ENCODE data around the gene FBN3. TPM values are rescaled to one million over a fixed set of nuclear protein-coding genes. Genes with fewer than 3 reads are reported as not detected.

Gene FBN3
- total RNA-seq, 4 donors from 2014 or later, result 0.13 to 8.7 (median 2.5) TPM

DNA sequence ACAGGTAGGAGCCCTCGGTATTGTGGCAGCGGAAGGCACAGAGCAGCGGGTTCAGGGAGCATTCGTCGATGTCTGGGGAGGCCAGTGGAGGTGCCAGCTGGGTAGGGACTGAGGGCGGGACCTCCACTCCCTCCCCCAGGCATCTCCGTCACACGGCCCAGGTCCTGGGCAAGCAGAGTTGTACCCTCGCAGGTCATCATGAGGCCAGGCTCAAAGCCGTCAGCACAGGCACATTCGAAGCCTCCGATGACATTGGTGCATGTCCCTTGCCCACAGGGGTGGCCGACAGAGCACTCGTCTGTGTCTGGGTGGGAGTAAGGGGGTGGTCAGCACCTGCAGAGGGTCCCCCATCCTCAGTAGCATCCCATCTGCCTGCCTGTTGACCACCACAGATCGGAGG, 61.5 kb downstream of the FBN3 start:
- Histone ChIP-seq H3K9me3 (no peaks in the 10 kb centered on the region), H3K36me3 (no peaks in the 10 kb centered on the region), H3K27ac (no peak overlapping the region), H3K4me1 (no peaks in the 10 kb centered on the region), H3K4me3 (replicated peaks in 1 of 3) (no peak overlapping the region), H3K27me3 (no peaks in the 10 kb centered on the region)
- intact Hi-C loops (cut with DNase I), result no loop called here
- DNase-seq, result no peak
- WGBS, 2 donors, result 95 to 100% methylated on average over 10 to 15 of the region's 15 CpGs
- no peak for TF ChIP-seq POLR2A (IDR thresholded peaks at IDR 0.05)
- TF ChIP-seq, protein P1, sequence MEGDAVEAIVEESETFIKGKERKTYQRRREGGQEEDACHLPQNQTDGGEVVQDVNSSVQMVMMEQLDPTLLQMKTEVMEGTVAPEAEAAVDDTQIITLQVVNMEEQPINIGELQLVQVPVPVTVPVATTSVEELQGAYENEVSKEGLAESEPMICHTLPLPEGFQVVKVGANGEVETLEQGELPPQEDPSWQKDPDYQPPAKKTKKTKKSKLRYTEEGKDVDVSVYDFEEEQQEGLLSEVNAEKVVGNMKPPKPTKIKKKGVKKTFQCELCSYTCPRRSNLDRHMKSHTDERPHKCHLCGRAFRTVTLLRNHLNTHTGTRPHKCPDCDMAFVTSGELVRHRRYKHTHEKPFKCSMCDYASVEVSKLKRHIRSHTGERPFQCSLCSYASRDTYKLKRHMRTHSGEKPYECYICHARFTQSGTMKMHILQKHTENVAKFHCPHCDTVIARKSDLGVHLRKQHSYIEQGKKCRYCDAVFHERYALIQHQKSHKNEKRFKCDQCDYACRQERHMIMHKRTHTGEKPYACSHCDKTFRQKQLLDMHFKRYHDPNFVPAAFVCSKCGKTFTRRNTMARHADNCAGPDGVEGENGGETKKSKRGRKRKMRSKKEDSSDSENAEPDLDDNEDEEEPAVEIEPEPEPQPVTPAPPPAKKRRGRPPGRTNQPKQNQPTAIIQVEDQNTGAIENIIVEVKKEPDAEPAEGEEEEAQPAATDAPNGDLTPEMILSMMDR (IDR thresholded peaks at IDR 0.05), result no peak

GRCh38 chr19:8086849-8087248, 62.5 kb downstream of the FBN3 start:
- TF ChIP-seq, protein P1 (IDR thresholded peaks at IDR 0.05), result no peak
- TF ChIP-seq POLR2A (IDR thresholded peaks at IDR 0.05), result no peak
- Histone ChIP-seq H3K36me3 (no peaks in the 10 kb centered on the region), H3K4me1 (no peaks in the 10 kb centered on the region), H3K27me3 (no peaks in the 10 kb centered on the region), H3K9me3 (no peaks in the 10 kb centered on the region), H3K4me3 (replicated peaks in 1 of 3) (no peak overlapping the region), H3K27ac (no peak overlapping the region)
- no peak for DNase-seq
- intact Hi-C loops (cut with DNase I), result no loop called here
- WGBS, 2 donors, result 99% methylated on average over 8 to 13 of the region's 13 CpGs

- WGBS, 2 donors, result 61 to 67% methylated on average over 20 of the region's 20 CpGs
- no peak for DNase-seq
- H3K4me3 ChIP-seq (replicated peaks in 1 of 3), result no peak overlapping the region
- intact Hi-C loops (cut with DNase I), result no loop called here
- no peak for TF ChIP-seq POLR2A (IDR thresholded peaks at IDR 0.05)
- TF ChIP-seq, protein P1 (IDR thresholded peaks at IDR 0.05), result no peak
- H3K9me3 ChIP-seq, result no peaks in the 10 kb centered on the region
- H3K36me3 ChIP-seq, result no peaks in the 10 kb centered on the region
- no peak overlapping the region for H3K27ac ChIP-seq
- no peaks in the 10 kb centered on the region for H3K4me1 ChIP-seq
- H3K27me3 ChIP-seq, result no peaks in the 10 kb centered on the region
Measured at GRCh38 chr19:8085598-8086408, 63.6 kb downstream of the FBN3 start.

DNA sequence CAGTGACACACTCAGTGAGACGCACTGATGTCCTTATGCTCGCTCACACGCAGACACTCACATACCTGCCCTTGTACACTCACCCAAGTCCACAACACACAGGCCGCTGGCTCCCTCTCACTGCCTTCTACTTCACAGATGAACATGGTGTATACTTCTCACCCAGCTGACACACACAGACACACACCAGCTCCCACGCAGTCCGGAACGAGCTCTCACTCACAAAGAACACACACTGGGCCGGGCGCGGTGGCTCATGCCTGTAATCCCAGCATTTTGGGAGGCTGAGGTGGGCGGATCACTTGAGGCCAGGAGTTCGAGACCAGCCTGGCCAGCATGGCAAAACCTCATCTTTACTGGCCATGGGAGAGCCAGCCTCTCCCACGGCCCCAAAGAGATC, 65.2 kb downstream of the FBN3 start:
- H3K27ac ChIP-seq, result no peak overlapping the region
- TF ChIP-seq, protein P1 (IDR thresholded peaks at IDR 0.05), result no peak
- no peak for TF ChIP-seq POLR2A (IDR thresholded peaks at IDR 0.05)
- intact Hi-C loops (cut with DNase I), result no loop called here
- DNase-seq, result no peak
- no peaks in the 10 kb centered on the region for H3K4me1 ChIP-seq
- no peaks in the 10 kb centered on the region for H3K36me3 ChIP-seq
- WGBS, 2 donors, result 93 to 96% methylated on average over 13 of the region's 13 CpGs
- no peaks in the 10 kb centered on the region for H3K27me3 ChIP-seq
- H3K4me3 ChIP-seq (replicated peaks in 1 of 3), result no peak overlapping the region
- no peaks in the 10 kb centered on the region for H3K9me3 ChIP-seq

- WGBS, 2 donors, result 90 to 93% methylated on average over 12 of the region's 12 CpGs
- no peak for TF ChIP-seq POLR2A (IDR thresholded peaks at IDR 0.05)
- TF ChIP-seq, protein P1 (IDR thresholded peaks at IDR 0.05), result no peak
- Histone ChIP-seq H3K36me3 (no peaks in the 10 kb centered on the region), H3K4me3 (replicated peaks in 1 of 3) (no peak overlapping the region), H3K4me1 (no peaks in the 10 kb centered on the region), H3K27me3 (no peaks in the 10 kb centered on the region), H3K27ac (no peak overlapping the region), H3K9me3 (no peaks in the 10 kb centered on the region)
- no peak for DNase-seq
- intact Hi-C loops (cut with DNase I), result no loop called here
Measured at GRCh38 chr19:8083141-8083540, 66.3 kb downstream of the FBN3 start.
